GM12891 (cell line): ENCODE data around the gene NPHP4.

Experiments
- POLR2A ChIP-seq: IDR thresholded peaks from 2 replicates; pipeline ENCODE4 v1.6.1; 2011; ENCODE audit warnings: low read depth, low read length, control low read depth
- POLR2AphosphoS5 ChIP-seq: IDR thresholded peaks from 2 replicates; pipeline ENCODE4 v1.6.1; 2011; ENCODE audit warnings: low read depth, low read length, control low read depth

GRCh38 chr1:5864256-5864655 lies 128.0 kb downstream of the NPHP4 start:
- TF ChIP-seq POLR2AphosphoS5 (no peak), POLR2A (no peak)
